ENCODE data around the gene PALM3.

- TF ChIP-seq, protein P1, sequence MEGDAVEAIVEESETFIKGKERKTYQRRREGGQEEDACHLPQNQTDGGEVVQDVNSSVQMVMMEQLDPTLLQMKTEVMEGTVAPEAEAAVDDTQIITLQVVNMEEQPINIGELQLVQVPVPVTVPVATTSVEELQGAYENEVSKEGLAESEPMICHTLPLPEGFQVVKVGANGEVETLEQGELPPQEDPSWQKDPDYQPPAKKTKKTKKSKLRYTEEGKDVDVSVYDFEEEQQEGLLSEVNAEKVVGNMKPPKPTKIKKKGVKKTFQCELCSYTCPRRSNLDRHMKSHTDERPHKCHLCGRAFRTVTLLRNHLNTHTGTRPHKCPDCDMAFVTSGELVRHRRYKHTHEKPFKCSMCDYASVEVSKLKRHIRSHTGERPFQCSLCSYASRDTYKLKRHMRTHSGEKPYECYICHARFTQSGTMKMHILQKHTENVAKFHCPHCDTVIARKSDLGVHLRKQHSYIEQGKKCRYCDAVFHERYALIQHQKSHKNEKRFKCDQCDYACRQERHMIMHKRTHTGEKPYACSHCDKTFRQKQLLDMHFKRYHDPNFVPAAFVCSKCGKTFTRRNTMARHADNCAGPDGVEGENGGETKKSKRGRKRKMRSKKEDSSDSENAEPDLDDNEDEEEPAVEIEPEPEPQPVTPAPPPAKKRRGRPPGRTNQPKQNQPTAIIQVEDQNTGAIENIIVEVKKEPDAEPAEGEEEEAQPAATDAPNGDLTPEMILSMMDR (conservative IDR thresholded peaks at IDR 0.05), result no peak
- TF ChIP-seq ZFX (IDR thresholded peaks at IDR 0.05), result no peak
Measured at GRCh38 chr19:14102756-14103155, 40.9 kb upstream of the PALM3 start.

All from C4-2B (cell line).